ENCODE measurements around the gene GAS2L3. TPM values are rescaled to one million over a fixed set of nuclear protein-coding genes. Genes with fewer than 3 reads are reported as not detected.

The GAS2L3 gene
- polyA plus RNA-seq, 1 donor (not counting 4 experiments of a cell fraction or from before 2014, with no cell fraction given), result 3.6 TPM

DNA sequence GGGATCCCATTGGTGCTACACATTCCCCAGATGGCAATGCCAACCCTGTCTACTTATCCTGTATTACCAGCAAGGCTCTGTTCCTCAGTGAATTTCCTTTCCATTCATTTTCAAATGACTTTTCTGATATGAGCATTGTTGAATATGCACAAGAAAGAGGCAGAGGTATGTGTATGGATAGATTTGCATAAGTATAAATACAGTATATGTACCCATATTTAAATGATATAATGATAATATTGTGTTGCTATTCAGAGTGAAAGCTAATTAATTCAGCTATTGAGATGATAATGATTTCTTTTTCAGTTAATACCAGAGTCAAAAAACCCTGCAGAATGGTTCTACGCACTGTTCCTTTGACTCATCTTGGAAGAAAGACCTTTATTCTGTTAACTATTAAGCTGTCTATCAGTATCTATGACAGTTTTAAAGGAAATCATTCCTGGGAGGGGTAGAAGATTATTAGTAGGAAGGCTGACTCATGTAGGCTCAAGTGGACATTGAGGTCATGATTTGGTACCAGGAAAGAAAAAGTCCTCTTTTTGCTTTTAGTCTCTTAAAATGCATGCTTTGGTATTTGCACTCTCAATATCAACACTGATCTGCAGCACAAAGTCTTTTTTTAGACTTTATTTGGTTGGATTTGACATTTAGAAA is 44.9 kb upstream of the GAS2L3 start:
- FAIRE-seq (no peak), DNase-seq (ENCODE audit: low read depth, low spot score) (no peak)
- Histone ChIP-seq H3K36me3 (ENCODE audit: control insufficient read depth in 2 of 2, extremely low read depth in 1 of 2, insufficient read depth in 2 of 2, low read length in 2 of 2) (no peaks in the 10 kb centered on the region), H4K20me1 (ENCODE audit: control insufficient read depth, extremely low read depth, insufficient read depth, low read length) (no peaks in the 10 kb centered on the region), H2AFZ (ENCODE audit: control insufficient read depth, low read length) (no peak overlapping the region), H3K9me1 (ENCODE audit: control insufficient read depth, extremely low read depth, insufficient read depth, low read length) (no peaks in the 10 kb centered on the region), H3K4me1 (ENCODE audit: control insufficient read depth, extremely low read depth, insufficient read depth, low read length) (no peaks in the 10 kb centered on the region), H3K79me2 (ENCODE audit: control insufficient read depth, insufficient read depth, low read length) (no peaks in the 10 kb centered on the region), H3K9me3 (ENCODE audit: control insufficient read depth, low read depth, low read length) (no peaks in the 10 kb centered on the region), H3K4me2 (ENCODE audit: control insufficient read depth, extremely low read depth, insufficient read depth, low read depth, low read length) (no peak overlapping the region), H3K9ac (ENCODE audit: control insufficient read depth, extremely low read depth, insufficient read depth, low read length) (no peak overlapping the region), H3K27me3 (ENCODE audit: control insufficient read depth, extremely low read depth, insufficient read depth, low read length) (no peaks in the 10 kb centered on the region), H3K4me3 (ENCODE audit: control insufficient read depth in 2 of 3, extremely low read depth in 1 of 3, insufficient read depth in 2 of 3, low read depth in 1 of 3, low read length in 3 of 3) (no peak overlapping the region), H3K27ac (ENCODE audit: control insufficient read depth, insufficient read depth, low read length) (no peak overlapping the region)
- dilution Hi-C loops (cut with MboI; ENCODE audit: extremely low pct_ligation_motif_present, low sequenced_read_pairs), result no loop called here
- no peak for TF ChIP-seq EZH2 (IDR thresholded peaks at IDR 0.05; ENCODE audit: low read length)
- TF ChIP-seq, protein P1, sequence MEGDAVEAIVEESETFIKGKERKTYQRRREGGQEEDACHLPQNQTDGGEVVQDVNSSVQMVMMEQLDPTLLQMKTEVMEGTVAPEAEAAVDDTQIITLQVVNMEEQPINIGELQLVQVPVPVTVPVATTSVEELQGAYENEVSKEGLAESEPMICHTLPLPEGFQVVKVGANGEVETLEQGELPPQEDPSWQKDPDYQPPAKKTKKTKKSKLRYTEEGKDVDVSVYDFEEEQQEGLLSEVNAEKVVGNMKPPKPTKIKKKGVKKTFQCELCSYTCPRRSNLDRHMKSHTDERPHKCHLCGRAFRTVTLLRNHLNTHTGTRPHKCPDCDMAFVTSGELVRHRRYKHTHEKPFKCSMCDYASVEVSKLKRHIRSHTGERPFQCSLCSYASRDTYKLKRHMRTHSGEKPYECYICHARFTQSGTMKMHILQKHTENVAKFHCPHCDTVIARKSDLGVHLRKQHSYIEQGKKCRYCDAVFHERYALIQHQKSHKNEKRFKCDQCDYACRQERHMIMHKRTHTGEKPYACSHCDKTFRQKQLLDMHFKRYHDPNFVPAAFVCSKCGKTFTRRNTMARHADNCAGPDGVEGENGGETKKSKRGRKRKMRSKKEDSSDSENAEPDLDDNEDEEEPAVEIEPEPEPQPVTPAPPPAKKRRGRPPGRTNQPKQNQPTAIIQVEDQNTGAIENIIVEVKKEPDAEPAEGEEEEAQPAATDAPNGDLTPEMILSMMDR (optimal IDR thresholded peaks at IDR 0.05 in 1 of 3, IDR thresholded peaks at IDR 0.05 in 1 of 3, conservative IDR thresholded peaks at IDR 0.05 in 1 of 3; ENCODE audit: extremely low read depth in 1 of 3, insufficient read depth in 2 of 3, low read length in 3 of 3), result no peak

DNA sequence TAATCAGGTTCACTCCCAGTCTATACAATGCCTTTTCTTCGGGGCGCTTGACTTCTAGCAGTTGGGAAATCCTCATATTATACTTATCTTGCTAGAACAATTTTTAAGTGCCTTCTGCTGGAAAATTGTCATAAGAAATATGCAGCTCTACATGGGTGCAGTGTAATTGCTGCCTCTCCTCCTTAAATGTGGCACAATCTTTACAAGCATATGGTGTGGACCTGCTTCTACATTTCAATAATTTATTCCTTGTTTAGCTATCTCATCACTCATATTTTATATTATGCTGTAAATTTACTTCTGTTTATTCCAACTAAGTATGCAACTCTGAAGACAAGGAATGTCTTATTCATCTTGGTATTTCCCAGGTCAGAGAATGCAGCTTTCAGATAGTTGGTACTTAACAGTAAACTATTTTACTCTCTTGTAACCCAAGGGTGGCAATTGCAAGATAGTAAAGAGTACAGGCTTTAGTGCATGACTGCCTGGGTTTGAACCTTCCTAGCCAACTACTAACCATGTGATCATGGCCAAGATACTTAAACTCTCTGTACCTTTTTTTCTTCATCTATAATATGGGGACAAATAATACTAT is 43.6 kb upstream of the GAS2L3 start:
- H2AFZ ChIP-seq (ENCODE audit: control insufficient read depth, low read length), result no peak overlapping the region
- no peak overlapping the region for H3K27ac ChIP-seq (ENCODE audit: control insufficient read depth, insufficient read depth, low read length)
- H3K27me3 ChIP-seq (ENCODE audit: control insufficient read depth, extremely low read depth, insufficient read depth, low read length), result no peaks in the 10 kb centered on the region
- dilution Hi-C loops (cut with MboI; ENCODE audit: extremely low pct_ligation_motif_present, low sequenced_read_pairs), result no loop called here
- no peak overlapping the region for H3K9ac ChIP-seq (ENCODE audit: control insufficient read depth, extremely low read depth, insufficient read depth, low read length)
- no peaks in the 10 kb centered on the region for H3K36me3 ChIP-seq (ENCODE audit: control insufficient read depth in 2 of 2, extremely low read depth in 1 of 2, insufficient read depth in 2 of 2, low read length in 2 of 2)
- no peak for FAIRE-seq
- no peaks in the 10 kb centered on the region for H3K9me1 ChIP-seq (ENCODE audit: control insufficient read depth, extremely low read depth, insufficient read depth, low read length)
- no peaks in the 10 kb centered on the region for H3K4me1 ChIP-seq (ENCODE audit: control insufficient read depth, extremely low read depth, insufficient read depth, low read length)
- H3K9me3 ChIP-seq (ENCODE audit: control insufficient read depth, low read depth, low read length), result no peaks in the 10 kb centered on the region
- TF ChIP-seq, protein P1 (optimal IDR thresholded peaks at IDR 0.05 in 1 of 3, IDR thresholded peaks at IDR 0.05 in 1 of 3, conservative IDR thresholded peaks at IDR 0.05 in 1 of 3; ENCODE audit: extremely low read depth in 1 of 3, insufficient read depth in 2 of 3, low read length in 3 of 3), result no peak
- no peak for TF ChIP-seq EZH2 (IDR thresholded peaks at IDR 0.05; ENCODE audit: low read length)
- no peak overlapping the region for H3K4me3 ChIP-seq (ENCODE audit: control insufficient read depth in 2 of 3, extremely low read depth in 1 of 3, insufficient read depth in 2 of 3, low read depth in 1 of 3, low read length in 3 of 3)
- H3K79me2 ChIP-seq (ENCODE audit: control insufficient read depth, insufficient read depth, low read length), result no peaks in the 10 kb centered on the region
- H4K20me1 ChIP-seq (ENCODE audit: control insufficient read depth, extremely low read depth, insufficient read depth, low read length), result no peaks in the 10 kb centered on the region
- no peak for DNase-seq (ENCODE audit: low read depth, low spot score)
- H3K4me2 ChIP-seq (ENCODE audit: control insufficient read depth, extremely low read depth, insufficient read depth, low read depth, low read length), result no peak overlapping the region
